HEK293 (cell line): Measurements from ENCODE around the gene TDP1.

Experiments used
- GLIS2 ChIP-seq: fragments of 450-650 bp; formaldehyde crosslinking; IDR thresholded peaks from 2 replicates; pipeline ENCODE4 v1.5.1; 2016; ENCODE audit warnings: missing biosample characterization, missing genetic modification characterization
- YY1 ChIP-seq: fragments of 450-650 bp; formaldehyde crosslinking; IDR thresholded peaks from 2 replicates; pipeline ENCODE4 v1.5.1; 2018; ENCODE audit warnings: missing biosample characterization, missing genetic modification characterization
- ZNF155 ChIP-seq: fragments of 450-650 bp; formaldehyde crosslinking; IDR thresholded peaks from 2 replicates; pipeline ENCODE4 v1.5.1; 2016; ENCODE audit warnings: missing biosample characterization, missing genetic modification characterization
- ZNF214 ChIP-seq: fragments of 450-650 bp; formaldehyde crosslinking; IDR thresholded peaks from 2 replicates; pipeline ENCODE4 v1.5.1; 2017; ENCODE audit warnings: missing biosample characterization, mild to moderate bottlenecking, missing genetic modification characterization, borderline replicate concordance
- ZNF423 ChIP-seq: fragments of 450-650 bp; formaldehyde crosslinking; IDR thresholded peaks from 2 replicates; pipeline ENCODE4 v1.5.1; 2016; ENCODE audit warnings: missing biosample characterization, missing genetic modification characterization
- ZNF585B ChIP-seq: fragments of 450-650 bp; formaldehyde crosslinking; IDR thresholded peaks from 2 replicates; pipeline ENCODE4 v1.5.1; 2016; ENCODE audit warnings: missing biosample characterization, missing genetic modification characterization
- TF ChIP-seq, protein P1 (sequence below): fragments of 450-650 bp; formaldehyde crosslinking; IDR thresholded peaks from 2 replicates; pipeline ENCODE4 v1.5.1; 2016; ENCODE audit warnings: missing biosample characterization, missing genetic modification characterization
- TF ChIP-seq, protein P2 (sequence below): fragments of 450-650 bp; formaldehyde crosslinking; IDR thresholded peaks from 2 replicates; pipeline ENCODE4 v1.5.1; 2016; ENCODE audit warnings: missing biosample characterization, missing genetic modification characterization
- TF ChIP-seq, protein P3 (sequence below): fragments of 450-650 bp; formaldehyde crosslinking; IDR thresholded peaks from 2 replicates; pipeline ENCODE4 v1.5.1; 2016; ENCODE audit warnings: missing biosample characterization, missing genetic modification characterization
- TF ChIP-seq, protein P4 (sequence below): fragments of 450-650 bp; formaldehyde crosslinking; IDR thresholded peaks from 2 replicates; pipeline ENCODE4 v1.5.1; 2016; ENCODE audit warnings: missing biosample characterization, missing genetic modification characterization, low read depth

DNA sequence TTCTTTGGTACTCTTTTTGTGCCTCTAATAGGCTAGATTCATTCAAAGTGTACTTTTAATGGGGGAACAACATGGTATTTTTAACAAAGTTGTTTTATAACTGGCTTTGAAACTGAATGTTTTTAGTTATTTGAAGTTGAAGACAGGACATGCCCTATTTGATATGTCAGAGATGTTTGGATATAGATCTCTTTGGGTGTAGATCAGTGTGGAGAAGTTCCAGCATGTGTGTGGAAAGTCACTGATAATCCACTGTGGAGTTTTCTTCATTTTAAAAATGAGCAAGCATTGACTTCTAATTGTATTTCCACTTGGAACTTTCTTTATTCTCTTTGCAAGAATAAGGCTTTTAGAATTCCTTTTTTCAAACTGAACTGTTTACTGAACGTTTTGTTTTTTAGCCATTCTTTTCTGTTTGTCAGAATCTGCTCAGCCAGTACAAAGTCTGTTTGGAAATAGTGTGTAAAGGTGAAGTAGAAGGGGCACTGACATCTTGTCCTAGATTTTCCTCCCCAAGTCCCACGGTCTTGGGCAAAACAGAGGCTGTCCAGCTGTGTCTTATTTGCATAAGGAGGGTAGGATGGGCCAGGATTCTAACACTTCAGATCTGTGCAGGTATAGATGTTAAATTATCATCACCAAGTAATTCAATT lies 35.0 kb downstream of the TDP1 start:
- TF ChIP-seq, protein P1, sequence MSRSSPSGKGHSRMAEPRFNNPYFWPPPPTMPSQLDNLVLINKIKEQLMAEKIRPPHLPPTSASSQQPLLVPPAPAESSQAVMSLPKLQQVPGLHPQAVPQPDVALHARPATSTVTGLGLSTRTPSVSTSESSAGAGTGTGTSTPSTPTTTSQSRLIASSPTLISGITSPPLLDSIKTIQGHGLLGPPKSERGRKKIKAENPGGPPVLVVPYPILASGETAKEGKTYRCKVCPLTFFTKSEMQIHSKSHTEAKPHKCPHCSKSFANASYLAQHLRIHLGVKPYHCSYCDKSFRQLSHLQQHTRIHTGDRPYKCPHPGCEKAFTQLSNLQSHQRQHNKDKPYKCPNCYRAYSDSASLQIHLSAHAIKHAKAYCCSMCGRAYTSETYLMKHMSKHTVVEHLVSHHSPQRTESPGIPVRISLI (tag by site-specific recombination): no peak
- TF ChIP-seq, protein P2, sequence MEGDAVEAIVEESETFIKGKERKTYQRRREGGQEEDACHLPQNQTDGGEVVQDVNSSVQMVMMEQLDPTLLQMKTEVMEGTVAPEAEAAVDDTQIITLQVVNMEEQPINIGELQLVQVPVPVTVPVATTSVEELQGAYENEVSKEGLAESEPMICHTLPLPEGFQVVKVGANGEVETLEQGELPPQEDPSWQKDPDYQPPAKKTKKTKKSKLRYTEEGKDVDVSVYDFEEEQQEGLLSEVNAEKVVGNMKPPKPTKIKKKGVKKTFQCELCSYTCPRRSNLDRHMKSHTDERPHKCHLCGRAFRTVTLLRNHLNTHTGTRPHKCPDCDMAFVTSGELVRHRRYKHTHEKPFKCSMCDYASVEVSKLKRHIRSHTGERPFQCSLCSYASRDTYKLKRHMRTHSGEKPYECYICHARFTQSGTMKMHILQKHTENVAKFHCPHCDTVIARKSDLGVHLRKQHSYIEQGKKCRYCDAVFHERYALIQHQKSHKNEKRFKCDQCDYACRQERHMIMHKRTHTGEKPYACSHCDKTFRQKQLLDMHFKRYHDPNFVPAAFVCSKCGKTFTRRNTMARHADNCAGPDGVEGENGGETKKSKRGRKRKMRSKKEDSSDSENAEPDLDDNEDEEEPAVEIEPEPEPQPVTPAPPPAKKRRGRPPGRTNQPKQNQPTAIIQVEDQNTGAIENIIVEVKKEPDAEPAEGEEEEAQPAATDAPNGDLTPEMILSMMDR: no peak
- no peak for TF ChIP-seq ZNF214 (tag by site-specific recombination)
- TF ChIP-seq, protein P3, sequence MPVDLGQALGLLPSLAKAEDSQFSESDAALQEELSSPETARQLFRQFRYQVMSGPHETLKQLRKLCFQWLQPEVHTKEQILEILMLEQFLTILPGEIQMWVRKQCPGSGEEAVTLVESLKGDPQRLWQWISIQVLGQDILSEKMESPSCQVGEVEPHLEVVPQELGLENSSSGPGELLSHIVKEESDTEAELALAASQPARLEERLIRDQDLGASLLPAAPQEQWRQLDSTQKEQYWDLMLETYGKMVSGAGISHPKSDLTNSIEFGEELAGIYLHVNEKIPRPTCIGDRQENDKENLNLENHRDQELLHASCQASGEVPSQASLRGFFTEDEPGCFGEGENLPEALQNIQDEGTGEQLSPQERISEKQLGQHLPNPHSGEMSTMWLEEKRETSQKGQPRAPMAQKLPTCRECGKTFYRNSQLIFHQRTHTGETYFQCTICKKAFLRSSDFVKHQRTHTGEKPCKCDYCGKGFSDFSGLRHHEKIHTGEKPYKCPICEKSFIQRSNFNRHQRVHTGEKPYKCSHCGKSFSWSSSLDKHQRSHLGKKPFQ (tag by site-specific recombination): no peak
- TF ChIP-seq GLIS2 (tag by site-specific recombination): no peak
- TF ChIP-seq, protein P4, sequence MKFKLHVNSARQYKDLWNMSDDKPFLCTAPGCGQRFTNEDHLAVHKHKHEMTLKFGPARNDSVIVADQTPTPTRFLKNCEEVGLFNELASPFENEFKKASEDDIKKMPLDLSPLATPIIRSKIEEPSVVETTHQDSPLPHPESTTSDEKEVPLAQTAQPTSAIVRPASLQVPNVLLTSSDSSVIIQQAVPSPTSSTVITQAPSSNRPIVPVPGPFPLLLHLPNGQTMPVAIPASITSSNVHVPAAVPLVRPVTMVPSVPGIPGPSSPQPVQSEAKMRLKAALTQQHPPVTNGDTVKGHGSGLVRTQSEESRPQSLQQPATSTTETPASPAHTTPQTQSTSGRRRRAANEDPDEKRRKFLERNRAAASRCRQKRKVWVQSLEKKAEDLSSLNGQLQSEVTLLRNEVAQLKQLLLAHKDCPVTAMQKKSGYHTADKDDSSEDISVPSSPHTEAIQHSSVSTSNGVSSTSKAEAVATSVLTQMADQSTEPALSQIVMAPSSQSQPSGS (tag by site-specific recombination): no peak
- no peak for TF ChIP-seq ZNF423 (tag by site-specific recombination)
- no peak for TF ChIP-seq YY1 (tag by site-specific recombination)
- no peak for TF ChIP-seq ZNF155 (tag by site-specific recombination)
- no peak for TF ChIP-seq ZNF585B (tag by site-specific recombination)
